Progenitor cell of endocrine pancreas (in vitro differentiated cells): ENCODE results near the gene ACTR3. TPM values are rescaled to one million over a fixed set of nuclear protein-coding genes. Genes with fewer than 3 reads are reported as not detected.
A peak's percentile ranks its signal among the peaks of the same experiment; 100 is the strongest.

ENCODE experiments used
- DNase-seq: peaks from one replicate; pipeline ENCODE4 v3.0.0; 2021; ENCODE audit warnings: low spot score; ENCODE audit not compliant: unreplicated experiment
- H3K27ac Mint-ChIP-seq: 2 replicates; pipeline ENCODE4 v1.8.0; 2021; ENCODE audit warnings: mild to moderate bottlenecking, moderate library complexity, mixed read lengths
- H3K27me3 Mint-ChIP-seq: 2 replicates; pipeline ENCODE4 v1.8.0; 2021; ENCODE audit warnings: mixed read lengths
- H3K36me3 Mint-ChIP-seq: 2 replicates; pipeline ENCODE4 v1.8.0; 2022; ENCODE audit warnings: mixed read lengths; ENCODE audit not compliant: insufficient read depth
- H3K4me1 Mint-ChIP-seq: 2 replicates; pipeline ENCODE4 v1.8.0; 2021; ENCODE audit warnings: low read depth, mixed read lengths
- H3K4me3 Mint-ChIP-seq: 2 replicates; pipeline ENCODE4 v1.8.0; 2021; ENCODE audit warnings: low read depth, mild to moderate bottlenecking, moderate library complexity, mixed read lengths
- H3K9me3 Mint-ChIP-seq: 2 replicates; pipeline ENCODE4 v1.8.0; 2021; ENCODE audit warnings: low read depth, mixed read lengths
- total RNA-seq: library from RNA; stranded (reverse); gene quantifications from 2 replicates; pipeline ENCODE4 v1.2.1, GENCODE V29; 2021
- TF ChIP-seq, protein P1 (sequence below): fragments of 200-600 bp; sonication (generic); IDR thresholded peaks from one replicate; pipeline ENCODE4 v1.5.0; 2021; ENCODE audit warnings: antibody characterized with exemption, mild to moderate bottlenecking; ENCODE audit not compliant: unreplicated experiment

Gene ACTR3
- total RNA-seq, 1 donor from 2014 or later, result 156 TPM

- H3K9me3 Mint-ChIP-seq, result no peaks in the 10 kb centered on the region
- H3K4me3 Mint-ChIP-seq, result no peak overlapping the region
- peaks cover 5% of the 10 kb centered on the region for H3K4me1 Mint-ChIP-seq
- H3K36me3 Mint-ChIP-seq, result peaks cover 3% of the 10 kb centered on the region
- DNase-seq, result no peak
- no peaks in the 10 kb centered on the region for H3K27me3 Mint-ChIP-seq
- no peak overlapping the region for H3K27ac Mint-ChIP-seq
- TF ChIP-seq, protein P1, sequence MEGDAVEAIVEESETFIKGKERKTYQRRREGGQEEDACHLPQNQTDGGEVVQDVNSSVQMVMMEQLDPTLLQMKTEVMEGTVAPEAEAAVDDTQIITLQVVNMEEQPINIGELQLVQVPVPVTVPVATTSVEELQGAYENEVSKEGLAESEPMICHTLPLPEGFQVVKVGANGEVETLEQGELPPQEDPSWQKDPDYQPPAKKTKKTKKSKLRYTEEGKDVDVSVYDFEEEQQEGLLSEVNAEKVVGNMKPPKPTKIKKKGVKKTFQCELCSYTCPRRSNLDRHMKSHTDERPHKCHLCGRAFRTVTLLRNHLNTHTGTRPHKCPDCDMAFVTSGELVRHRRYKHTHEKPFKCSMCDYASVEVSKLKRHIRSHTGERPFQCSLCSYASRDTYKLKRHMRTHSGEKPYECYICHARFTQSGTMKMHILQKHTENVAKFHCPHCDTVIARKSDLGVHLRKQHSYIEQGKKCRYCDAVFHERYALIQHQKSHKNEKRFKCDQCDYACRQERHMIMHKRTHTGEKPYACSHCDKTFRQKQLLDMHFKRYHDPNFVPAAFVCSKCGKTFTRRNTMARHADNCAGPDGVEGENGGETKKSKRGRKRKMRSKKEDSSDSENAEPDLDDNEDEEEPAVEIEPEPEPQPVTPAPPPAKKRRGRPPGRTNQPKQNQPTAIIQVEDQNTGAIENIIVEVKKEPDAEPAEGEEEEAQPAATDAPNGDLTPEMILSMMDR, result no peak
These were observed 10.4 kb upstream of the ACTR3 start for GRCh38 chr2:113879457-113879856.

- no peak overlapping the region for H3K27ac Mint-ChIP-seq
- H3K4me1 Mint-ChIP-seq, result peaks cover 21% of the 10 kb centered on the region
- H3K36me3 Mint-ChIP-seq, result peaks cover 2% of the 10 kb centered on the region
- DNase-seq, result no peak
- no peaks in the 10 kb centered on the region for H3K9me3 Mint-ChIP-seq
- TF ChIP-seq, protein P1, result no peak
- no peaks in the 10 kb centered on the region for H3K27me3 Mint-ChIP-seq
- peak overlapping the region; percentile 10 for H3K4me3 Mint-ChIP-seq
These were observed 3.3 kb upstream of the ACTR3 start for GRCh38 chr2:113886479-113887008.

DNA sequence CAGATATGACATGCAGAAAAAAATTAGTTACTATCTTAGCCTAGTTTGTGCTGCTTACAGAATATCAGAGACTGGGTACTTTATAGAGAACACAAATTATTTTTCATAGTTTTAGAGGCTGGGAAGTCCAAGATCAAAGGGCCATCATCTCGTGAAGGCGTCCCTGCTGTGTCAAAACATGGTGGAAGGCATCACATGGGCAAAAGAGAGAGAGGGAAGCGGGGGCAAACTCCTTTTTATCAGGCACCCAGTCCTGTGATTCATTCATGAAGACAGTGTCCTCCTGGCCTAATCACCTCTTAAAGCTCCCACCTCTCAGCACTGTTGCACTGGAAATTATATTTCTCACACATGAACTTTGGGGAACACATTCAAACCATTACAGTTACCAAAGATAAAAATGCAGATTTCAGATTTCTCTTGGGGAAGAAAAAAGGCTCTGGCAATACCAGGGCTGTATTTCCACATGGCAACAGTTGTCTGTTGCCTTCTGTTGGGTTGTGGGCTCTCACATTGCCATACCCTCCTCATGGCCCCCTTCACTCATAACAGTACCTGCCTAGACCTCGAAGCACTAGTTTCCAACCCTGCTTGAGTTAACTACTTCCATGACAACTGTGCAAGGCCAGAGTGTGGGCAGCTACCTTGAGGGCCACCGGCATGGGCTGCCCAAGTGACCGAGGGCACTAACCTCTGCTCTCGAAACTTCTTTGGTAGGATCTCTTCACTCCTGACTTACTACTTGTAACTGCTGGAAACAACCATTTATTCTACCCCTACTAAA is 2.7 kb upstream of the ACTR3 start:
- H3K4me3 Mint-ChIP-seq, result peak overlapping the region; percentile 25
- peaks cover 2% of the 10 kb centered on the region for H3K36me3 Mint-ChIP-seq
- DNase-seq, result no peak
- no peaks in the 10 kb centered on the region for H3K27me3 Mint-ChIP-seq
- H3K4me1 Mint-ChIP-seq, result peaks cover 27% of the 10 kb centered on the region
- TF ChIP-seq, protein P1, result no peak
- H3K9me3 Mint-ChIP-seq, result no peaks in the 10 kb centered on the region
- H3K27ac Mint-ChIP-seq, result peak overlapping the region; percentile 31

- Mint-ChIP-seq H3K4me3 (peak overlapping the region; percentile 96), H3K36me3 (peaks cover 4% of the 10 kb centered on the region), H3K4me1 (peaks cover 41% of the 10 kb centered on the region), H3K27ac (peak overlapping the region; percentile 100), H3K9me3 (no peaks in the 10 kb centered on the region), H3K27me3 (no peaks in the 10 kb centered on the region)
- TF ChIP-seq, protein P1, result no peak
- DNase-seq, result no peak
These were observed 1.0 kb upstream of the ACTR3 start for GRCh38 chr2:113888641-113889470.
